Neural progenitor cell (in vitro differentiated cells): ENCODE results near the gene CD276. TPM values are rescaled to one million over a fixed set of nuclear protein-coding genes. Genes with fewer than 3 reads are reported as not detected.

ENCODE experiments used
- DNase-seq: peaks from one replicate; pipeline ENCODE4 v3.0.0-alpha.2; 2016; ENCODE audit warnings: low spot score
- H2AFZ ChIP-seq: fragments of 200-600 bp; sonication (generic); replicated peaks from 2 replicates; pipeline ENCODE4 v1.6.1; 2016; ENCODE audit warnings: antibody characterized with exemption
- H3F3A ChIP-seq: fragments of 200-600 bp; sonication (generic); 2 replicates; pipeline ENCODE4 v1.6.1; 2016; ENCODE audit warnings: antibody characterized with exemption, low read depth
- H3K27ac ChIP-seq: fragments of 200-600 bp; sonication (generic); 2 replicates; pipeline ENCODE4 v1.5.1; 2016; ENCODE audit warnings: mild to moderate bottlenecking
- H3K27me3 ChIP-seq: fragments of 200-600 bp; sonication (generic); 2 replicates; pipeline ENCODE4 v1.6.1; 2016; ENCODE audit warnings: mild to moderate bottlenecking, moderate library complexity
- H3K36me3 ChIP-seq: fragments of 200-600 bp; sonication (generic); 2 replicates; pipeline ENCODE4 v1.5.1; 2016
- H3K4me1 ChIP-seq: fragments of 200-600 bp; sonication (generic); 2 replicates; pipeline ENCODE4 v1.6.1; 2016; ENCODE audit warnings: mixed run types
- H3K4me2 ChIP-seq: fragments of 200-600 bp; sonication (generic); 2 replicates; pipeline ENCODE4 v1.6.1; 2016
- H3K4me3 ChIP-seq: fragments of 200-600 bp; sonication (generic); 2 replicates; pipeline ENCODE4 v1.5.1; 2016
- H3K79me2 ChIP-seq: fragments of 200-600 bp; sonication (generic); 2 replicates; pipeline ENCODE4 v1.6.1; 2016; ENCODE audit warnings: low read depth
- H3K9ac ChIP-seq: fragments of 200-600 bp; sonication (generic); 2 replicates; pipeline ENCODE4 v1.6.1; 2016
- H3K9me3 ChIP-seq: fragments of 200-600 bp; sonication (generic); 2 replicates; pipeline ENCODE4 v1.5.1; 2016; ENCODE audit warnings: low read depth
- H4K20me1 ChIP-seq: fragments of 200-600 bp; sonication (generic); 2 replicates; pipeline ENCODE4 v1.6.1; 2016; ENCODE audit warnings: low read depth
- H3K27ac Mint-ChIP-seq: 3 replicates; pipeline ENCODE4 v1.8.0; 2021; ENCODE audit warnings: mixed read lengths
- H3K27me3 Mint-ChIP-seq: 2 replicates; pipeline ENCODE4 v1.8.0; 2022; ENCODE audit warnings: low read depth, mild to moderate bottlenecking, inconsistent platforms, moderate library complexity, mixed read lengths; ENCODE audit not compliant: insufficient read depth
- H3K36me3 Mint-ChIP-seq: 3 replicates; pipeline ENCODE4 v1.8.0; 2021; ENCODE audit warnings: mixed read lengths
- H3K4me1 Mint-ChIP-seq: 3 replicates; pipeline ENCODE4 v1.8.0; 2021; ENCODE audit warnings: mixed read lengths
- H3K4me3 Mint-ChIP-seq: 3 replicates; pipeline ENCODE4 v1.8.0; 2021; ENCODE audit warnings: mild to moderate bottlenecking, moderate library complexity, mixed read lengths
- H3K9me3 Mint-ChIP-seq: 3 replicates; pipeline ENCODE4 v1.8.0; 2020; ENCODE audit warnings: mixed read lengths
- CTCF ChIP-seq: fragments of 200-600 bp; sonication (generic); IDR thresholded peaks from 2 replicates; pipeline ENCODE4 v1.5.1; 2017; ENCODE audit warnings: antibody characterized with exemption, mild to moderate bottlenecking
- EZH2 ChIP-seq: fragments of 200-600 bp; sonication (generic); IDR thresholded peaks from 2 replicates; pipeline ENCODE4 v1.6.1; 2017; ENCODE audit warnings: antibody characterized with exemption, mild to moderate bottlenecking, moderate library complexity
- EZH2phosphoT487 ChIP-seq: fragments of 200-600 bp; sonication (generic); IDR thresholded peaks from 2 replicates; pipeline ENCODE4 v1.6.1; 2017; ENCODE audit warnings: antibody characterized with exemption
- total RNA-seq: library from RNA; depleted of rRNA; stranded (reverse); fragments of >200 nt; gene quantifications from 2 replicates; pipeline ENCODE4 v1.2.3, GENCODE V29; 2015; ENCODE audit warnings: low replicate concordance

Gene CD276
- total RNA-seq, 1 donor from 2014 or later: 62.2 TPM

DNA sequence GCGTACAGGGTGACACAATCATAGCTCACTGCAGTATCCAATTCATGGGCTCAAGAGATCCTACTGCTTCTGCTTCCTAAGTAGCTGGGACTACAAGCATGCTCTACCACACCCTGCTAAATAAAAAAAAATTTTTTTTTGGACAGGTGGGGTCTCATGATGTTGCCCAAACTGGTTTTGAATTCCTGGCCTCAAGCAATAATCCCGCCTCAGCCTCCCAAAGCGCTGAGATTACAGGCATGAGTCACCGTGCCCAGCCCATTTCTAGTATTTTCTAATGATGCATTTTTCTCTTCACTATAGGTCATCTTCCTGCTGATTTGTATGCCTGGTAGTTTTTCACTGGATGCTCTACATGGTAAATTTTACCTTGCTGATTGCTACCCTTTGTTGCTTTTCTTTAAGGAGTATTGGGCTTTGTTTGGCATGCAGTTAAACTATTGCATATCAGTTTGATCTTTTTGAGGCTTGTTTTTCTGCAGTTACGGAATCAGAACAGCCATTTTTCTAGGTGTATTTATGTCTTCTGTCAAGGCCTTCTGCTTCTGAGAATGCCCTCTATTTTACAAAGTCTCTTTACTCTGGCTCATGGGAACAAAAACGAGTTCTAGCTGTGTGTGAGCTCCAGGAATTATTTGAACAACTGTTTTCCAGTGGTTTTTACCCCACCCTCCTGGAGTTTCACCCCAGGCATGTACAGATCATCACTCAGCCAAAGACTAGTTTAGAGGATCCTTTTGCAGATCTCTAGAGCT, 36.7 kb upstream of the CD276 start:
- no peak overlapping the region for H3K27ac Mint-ChIP-seq

GRCh38 chr15:73648014-73648295, 36.2 kb upstream of the CD276 start:
- Histone ChIP-seq H4K20me1 (no peaks in the 10 kb centered on the region), H3K9me3 (no peaks in the 10 kb centered on the region), H3K4me1 (no peaks in the 10 kb centered on the region), H3K27ac (no peak overlapping the region), H3K36me3 (no peaks in the 10 kb centered on the region), H3K4me2 (no peak overlapping the region), H3K79me2 (no peaks in the 10 kb centered on the region), H2AFZ (peak overlapping the region; percentile 40), H3K4me3 (no peak overlapping the region), H3K27me3 (no peaks in the 10 kb centered on the region), H3K9ac (no peak overlapping the region), H3F3A (no peaks in the 10 kb centered on the region)
- H3K27ac Mint-ChIP-seq: no peak overlapping the region
- TF ChIP-seq CTCF (no peak), EZH2phosphoT487 (no peak), EZH2 (no peak)
- DNase-seq: no peak
- no peak overlapping the region for H3K4me3 Mint-ChIP-seq
- H3K9me3 Mint-ChIP-seq: no peaks in the 10 kb centered on the region
- H3K4me1 Mint-ChIP-seq: no peaks in the 10 kb centered on the region
- H3K36me3 Mint-ChIP-seq: no peaks in the 10 kb centered on the region
- peaks cover 2% of the 10 kb centered on the region for H3K27me3 Mint-ChIP-seq

More for the DNA sequence above, 36.7 kb upstream of the CD276 start:
- TF ChIP-seq EZH2: no peak
- TF ChIP-seq EZH2phosphoT487: no peak
- no peak for TF ChIP-seq CTCF
- H3K4me3 Mint-ChIP-seq: no peak overlapping the region
- Histone ChIP-seq H3K4me1 (no peaks in the 10 kb centered on the region), H3K9me3 (no peaks in the 10 kb centered on the region), H3K4me3 (no peak overlapping the region), H3K4me2 (no peak overlapping the region), H3K27ac (no peak overlapping the region), H2AFZ (no peak overlapping the region), H3K27me3 (no peaks in the 10 kb centered on the region), H4K20me1 (no peaks in the 10 kb centered on the region), H3K79me2 (no peaks in the 10 kb centered on the region), H3F3A (no peaks in the 10 kb centered on the region), H3K36me3 (no peaks in the 10 kb centered on the region), H3K9ac (no peak overlapping the region)
- H3K4me1 Mint-ChIP-seq: no peaks in the 10 kb centered on the region
- peaks cover 2% of the 10 kb centered on the region for H3K27me3 Mint-ChIP-seq
- no peaks in the 10 kb centered on the region for H3K9me3 Mint-ChIP-seq
- DNase-seq: no peak
- no peaks in the 10 kb centered on the region for H3K36me3 Mint-ChIP-seq

DNA sequence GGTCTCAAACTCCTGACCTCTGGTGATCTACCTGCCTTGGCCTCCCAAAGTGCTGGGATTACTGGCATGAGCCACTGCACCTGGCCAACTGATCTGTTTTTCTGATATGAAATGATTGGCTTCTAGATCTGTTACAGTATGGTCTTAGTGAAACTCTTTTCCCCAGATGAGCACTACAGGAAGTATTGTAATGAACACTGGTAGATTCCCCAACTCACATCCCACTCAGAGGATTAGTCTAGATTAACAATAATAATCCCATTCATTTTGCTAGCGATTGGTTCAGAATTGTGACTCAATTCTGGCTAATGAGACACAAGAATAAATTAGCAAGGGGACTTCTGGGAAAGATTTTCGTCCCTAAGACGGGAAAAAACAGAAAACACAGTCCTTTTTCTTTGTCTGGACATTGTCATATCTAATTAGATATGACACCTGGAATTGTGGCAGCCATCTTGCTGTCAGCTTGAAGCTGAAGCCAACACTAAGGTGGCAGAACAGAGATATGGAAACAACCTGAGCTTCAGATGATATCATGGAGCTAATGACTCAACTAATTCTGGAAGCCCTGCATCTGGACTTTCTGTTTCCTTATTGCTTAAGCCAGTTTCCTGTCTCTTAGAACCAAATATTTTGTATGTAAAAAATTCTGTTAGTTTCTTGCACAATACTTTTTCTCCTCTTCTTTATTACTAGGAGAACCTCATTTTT, 33.6 kb upstream of the CD276 start:
- no peak for DNase-seq
- Histone ChIP-seq H3F3A (no peaks in the 10 kb centered on the region), H3K27me3 (no peaks in the 10 kb centered on the region), H3K4me3 (no peak overlapping the region), H3K9me3 (no peaks in the 10 kb centered on the region), H2AFZ (no peak overlapping the region), H3K4me2 (no peak overlapping the region), H3K4me1 (no peaks in the 10 kb centered on the region), H3K79me2 (no peaks in the 10 kb centered on the region), H4K20me1 (no peaks in the 10 kb centered on the region), H3K27ac (no peak overlapping the region), H3K9ac (no peak overlapping the region), H3K36me3 (no peaks in the 10 kb centered on the region)
- no peaks in the 10 kb centered on the region for H3K36me3 Mint-ChIP-seq
- H3K27me3 Mint-ChIP-seq: peaks cover 2% of the 10 kb centered on the region
- no peak overlapping the region for H3K27ac Mint-ChIP-seq
- H3K4me1 Mint-ChIP-seq: no peaks in the 10 kb centered on the region
- no peak for TF ChIP-seq EZH2
- no peak for TF ChIP-seq CTCF
- no peak for TF ChIP-seq EZH2phosphoT487
- H3K4me3 Mint-ChIP-seq: no peak overlapping the region
- no peaks in the 10 kb centered on the region for H3K9me3 Mint-ChIP-seq
